Endothelial cell of umbilical vein (primary cell): Measurements from ENCODE around the gene STARD5. TPM values are rescaled to one million over a fixed set of nuclear protein-coding genes. Genes with fewer than 3 reads are reported as not detected.

Experiments
- BruUV-seq: library from RNA; stranded (reverse); fragments of 400-500 nt; replicated peaks from 2 replicates; lab custom pipeline; 2021; lab: Mats Ljungman, UMichigan
- CTCF ChIA-PET: fragments of 300-600, 350-600 bp; sonication (Branson Sonifier 250); formaldehyde crosslinking; loops from one replicate; lab custom pipeline; 2021; ENCODE audit warnings: antibody characterized with exemption, inconsistent platforms; lab: Charles Lee
- POLR2A ChIA-PET: fragments of 300-600, 350-600 bp; sonication (Branson Sonifier 250); formaldehyde crosslinking; loops from one replicate; lab custom pipeline; 2021; ENCODE audit warnings: antibody characterized with exemption, inconsistent platforms; lab: Charles Lee
- DNase-seq: peaks from one replicate; pipeline ENCODE4 v3.0.0-alpha.2; 2011; ENCODE audit warnings: low read depth, low spot score
- FAIRE-seq: peaks from 2 replicates; lab custom pipeline; 2011; peaks lifted over from hg19 to GRCh38; lab: Jason Lieb, UNC
- H2AFZ ChIP-seq: 2 replicates; pipeline ENCODE4 v1.6.0; 2012; ENCODE audit warnings: low read depth, low read length, control low read depth, inconsistent platforms
- H3K27ac ChIP-seq: 2 replicates; pipeline ENCODE4 v1.5.1; 2011; ENCODE audit warnings: low read depth, mild to moderate bottlenecking, control low read depth, low read length, moderate library complexity; ENCODE audit not compliant: insufficient read depth
- H3K27me3 ChIP-seq, 2 experiments: 2 replicates each; pipeline versions ENCODE4 v1.6.0 to v1.6.1; 2011; ENCODE audit warnings: low read length in 2 of 2, mixed read lengths in 1 of 2; ENCODE audit not compliant: control insufficient read depth in 2 of 2, insufficient read depth in 2 of 2
- H3K36me3 ChIP-seq, 2 experiments: 2 replicates in 1 of 2; 3 replicates in 1 of 2; pipeline ENCODE4 v1.5.1; 2011; ENCODE audit warnings: low read length in 2 of 2, mild to moderate bottlenecking in 1 of 2, moderate library complexity in 1 of 2; ENCODE audit not compliant: control insufficient read depth in 2 of 2, insufficient read depth in 2 of 2; ENCODE audit errors: extremely low read depth in 1 of 2
- H3K4me1 ChIP-seq: 3 replicates; pipeline ENCODE4 v1.5.1; 2011; ENCODE audit warnings: mild to moderate bottlenecking, low read length; ENCODE audit not compliant: control insufficient read depth, insufficient read depth; ENCODE audit errors: extremely low read depth
- H3K4me2 ChIP-seq: 2 replicates; pipeline ENCODE4 v1.6.1; 2011; ENCODE audit warnings: low read length, control low read depth, mixed read lengths; ENCODE audit not compliant: insufficient read depth
- H3K4me3 ChIP-seq, 3 experiments: fragments of 200-600 bp in 1 of 3; sonication (generic), shearing (Covaris generic) in 1 of 3; replicated peaks in 1 of 3; 2 replicates each; pipeline ENCODE4 v1.5.1; 2011 to 2016; ENCODE audit warnings: control low read depth in 3 of 3, low read length in 3 of 3, mild to moderate bottlenecking in 2 of 3, inconsistent platforms in 1 of 3, low read depth in 1 of 3, moderate library complexity in 1 of 3; ENCODE audit not compliant: insufficient read depth in 1 of 3
- H3K79me2 ChIP-seq: 2 replicates; pipeline ENCODE4 v1.6.0; 2012; ENCODE audit warnings: low read length, inconsistent platforms; ENCODE audit not compliant: control insufficient read depth, insufficient read depth
- H3K9ac ChIP-seq: replicated peaks from 2 replicates; pipeline ENCODE3; 2011; ENCODE audit warnings: low read length, control low read depth; ENCODE audit not compliant: insufficient read depth; ENCODE audit errors: extremely low read depth
- H3K9me1 ChIP-seq: replicated peaks from 3 replicates; pipeline ENCODE4 v1.6.0; 2011; ENCODE audit warnings: mild to moderate bottlenecking, low read length; ENCODE audit not compliant: control insufficient read depth, insufficient read depth; ENCODE audit errors: extremely low read depth
- H3K9me3 ChIP-seq: replicated peaks from 2 replicates; pipeline ENCODE4 v1.5.1; 2012; ENCODE audit warnings: low read length, inconsistent platforms; ENCODE audit not compliant: control insufficient read depth, insufficient read depth
- H4K20me1 ChIP-seq: replicated peaks from 2 replicates; pipeline ENCODE3; 2011; ENCODE audit warnings: mild to moderate bottlenecking, low read length; ENCODE audit not compliant: control insufficient read depth, insufficient read depth; ENCODE audit errors: extremely low read depth
- CTCF ChIP-seq, 2 donors: IDR thresholded peaks; 1 replicate in 1 of 2; 2 replicates in 1 of 2; pipeline ENCODE4 v1.5.1; 2011; ENCODE audit warnings: low read length in 2 of 2, mild to moderate bottlenecking in 2 of 2, moderate library complexity in 2 of 2, control low read depth in 1 of 2, inconsistent platforms in 1 of 2, low read depth in 1 of 2; ENCODE audit not compliant: insufficient read depth in 1 of 2; ENCODE audit errors: extremely low read depth in 1 of 2
- FOS ChIP-seq: IDR thresholded peaks from 2 replicates; pipeline ENCODE4 v1.6.1; 2011; ENCODE audit warnings: mild to moderate bottlenecking, low read length, moderate library complexity, borderline replicate concordance; ENCODE audit not compliant: insufficient read depth
- dilution Hi-C: fragments of 300-500 bp; cut with MboI; formaldehyde crosslinking; loops from one replicate; pipeline ENCODE4 v1.15.0; 2019; ENCODE audit warnings: low sequenced_read_pairs; ENCODE audit not compliant: extremely low pct_ligation_motif_present
- intact Hi-C: fragments of 100-400 bp; cut with micrococcal nuclease; formaldehyde crosslinking; loops from one replicate; pipeline ENCODE4 v1.10.0; 2022
- polyA plus RNA-seq, 4 experiments: library from polyadenylated mRNA; depleted of rRNA in 3 of 4; stranded (reverse) in 3 of 4; unstranded in 1 of 4; fragments of >200 nt; gene quantifications; 2 replicates each; pipeline versions ENCODE4 v1.2.1 to v1.2.3, GENCODE V29; 2011 to 2012; ENCODE audit warnings: missing spikeins in 1 of 4
- total RNA-seq: library from RNA; stranded (reverse); gene quantifications from 2 replicates; pipeline ENCODE4 v1.2.3, GENCODE V29; 2021
- TF ChIP-seq, protein P1 (sequence below): IDR thresholded peaks from 2 replicates; pipeline ENCODE4 v1.6.1; 2011; ENCODE audit not compliant: insufficient read depth, insufficient read length

STARD5 gene
- total and polyA plus RNA-seq, 2 donors (not counting 3 experiments of a cell fraction or from before 2014, with no cell fraction given) = 2.2 to 3.0 TPM

- CTCF ChIA-PET = interaction anchor here (0.6 to 5.5 kb wide), 35 partner anchors 9 to 712 kb away, joined by 3 to 142 read pairs (median 5); partner anchors contain the start of gene STARD5
- dilution Hi-C loops = no loop called here
- DNase-seq = peak; percentile 75
- Histone ChIP-seq H3K9me3 (no peaks in the 10 kb centered on the region), H3K27me3 (peaks cover 7 to 12% of the 10 kb centered on the region in 2 experiments), H3K79me2 (no peaks in the 10 kb centered on the region), H3K27ac (no peak overlapping the region), H3K4me3 (no peak overlapping the region), H4K20me1 (no peaks in the 10 kb centered on the region), H3K9ac (no peak overlapping the region), H3K36me3 (no peaks in the 10 kb centered on the region), H3K4me2 (no peak overlapping the region), H2AFZ (no peak overlapping the region), H3K4me1 (no peaks in the 10 kb centered on the region), H3K9me1 (no peaks in the 10 kb centered on the region)
- FAIRE-seq = peak; percentile 98
- intact Hi-C loops = loop anchor here (1.0 to 10.0 kb wide), 5 partner anchors 61 to 770 kb away; partner anchors contain the start of gene MEX3B
- TF ChIP-seq, protein P1, sequence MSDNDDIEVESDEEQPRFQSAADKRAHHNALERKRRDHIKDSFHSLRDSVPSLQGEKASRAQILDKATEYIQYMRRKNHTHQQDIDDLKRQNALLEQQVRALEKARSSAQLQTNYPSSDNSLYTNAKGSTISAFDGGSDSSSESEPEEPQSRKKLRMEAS = no peak
- TF ChIP-seq CTCF (IDR thresholded peaks at IDR 0.05; ENCODE audit: extremely low read depth in 1 of 2, insufficient read depth in 1 of 2, low read depth in 1 of 2, low read length in 2 of 2) (peak; percentile 74 to 89), FOS (no peak)
- no TSS peak for BruUV-seq
- POLR2A ChIA-PET = no interaction called here
These were observed 48.8 kb downstream of the STARD5 start for GRCh38 chr15:81274931-81275707.
